Inflammatory macrophage treated with lipopolysaccharide for 1 hour (primary cell): ENCODE data around the gene FSTL1.
A peak's percentile ranks its signal among the peaks of the same experiment; 100 is the strongest.

ENCODE experiments used
- DNase-seq, 2 donors: peaks; one replicate each; pipeline ENCODE4 v3.0.0-alpha.2; 2020 to 2022

FSTL1 gene

GRCh38 chr3:120450600-120451271 lies at the start of gene FSTL1:
TSS of gene FSTL1 (minus strand) at chr3:120450992. CDS start at chr3:120450746, 246 bp downstream.
- peak; percentile 3 to 29 for DNase-seq

- DNase-seq, result peak; percentile 87 to 95
Observed at GRCh38 chr3:120498556-120499346, 48.0 kb upstream of the FSTL1 start.

- DNase-seq, result no peak
Observed at GRCh38 chr3:120497818-120498217, 47.0 kb upstream of the FSTL1 start.

- no peak for DNase-seq
Observed at GRCh38 chr3:120497336-120497735, 46.5 kb upstream of the FSTL1 start.

GRCh38 chr3:120496278-120497002 lies 45.6 kb upstream of the FSTL1 start:
- peak in 1 of 2 donors; percentile 8 for DNase-seq

- DNase-seq, result no peak
Observed at GRCh38 chr3:120495809-120496208, 45.0 kb upstream of the FSTL1 start.

- no peak for DNase-seq
Observed at GRCh38 chr3:120492103-120492502, 41.3 kb upstream of the FSTL1 start.

GRCh38 chr3:120489421-120489820 lies 38.6 kb upstream of the FSTL1 start:
- no peak for DNase-seq

GRCh38 chr3:120488296-120488695 lies 37.5 kb upstream of the FSTL1 start:
- no peak for DNase-seq

- DNase-seq, result no peak
Observed at GRCh38 chr3:120487191-120487650, 36.4 kb upstream of the FSTL1 start.

- DNase-seq, result no peak
Observed at GRCh38 chr3:120481081-120481480, 30.3 kb upstream of the FSTL1 start.

GRCh38 chr3:120477781-120478180 lies 27.0 kb upstream of the FSTL1 start:
- DNase-seq, result no peak

GRCh38 chr3:120475722-120476377 lies 25.1 kb upstream of the FSTL1 start:
- DNase-seq, result no peak

GRCh38 chr3:120473896-120474675 lies 23.3 kb upstream of the FSTL1 start:
- no peak for DNase-seq

GRCh38 chr3:120473389-120473788 lies 22.6 kb upstream of the FSTL1 start:
- no peak for DNase-seq

GRCh38 chr3:120472121-120472844 lies 21.5 kb upstream of the FSTL1 start:
- DNase-seq, result no peak

- no peak for DNase-seq
Observed at GRCh38 chr3:120471643-120472042, 20.9 kb upstream of the FSTL1 start.

- DNase-seq, result no peak
Observed at GRCh38 chr3:120470870-120471269, 20.1 kb upstream of the FSTL1 start.

GRCh38 chr3:120469882-120470301 lies 19.1 kb upstream of the FSTL1 start:
- no peak for DNase-seq

GRCh38 chr3:120469440-120469839 lies 18.6 kb upstream of the FSTL1 start:
- DNase-seq, result no peak

GRCh38 chr3:120468635-120469295 lies 18.0 kb upstream of the FSTL1 start:
- no peak for DNase-seq
